Endothelial cell of umbilical vein (primary cell): Measurements from ENCODE around the gene AP5B1. TPM values are rescaled to one million over a fixed set of nuclear protein-coding genes. Genes with fewer than 3 reads are reported as not detected.

Source experiments
- BruUV-seq: library from RNA; stranded (reverse); fragments of 400-500 nt; replicated peaks from 2 replicates; lab custom pipeline; 2021; lab: Mats Ljungman, UMichigan
- CTCF ChIA-PET: fragments of 300-600, 350-600 bp; sonication (Branson Sonifier 250); formaldehyde crosslinking; loops from one replicate; lab custom pipeline; 2021; ENCODE audit warnings: antibody characterized with exemption, inconsistent platforms; lab: Charles Lee
- POLR2A ChIA-PET: fragments of 300-600, 350-600 bp; sonication (Branson Sonifier 250); formaldehyde crosslinking; loops from one replicate; lab custom pipeline; 2021; ENCODE audit warnings: antibody characterized with exemption, inconsistent platforms; lab: Charles Lee
- DNase-seq: peaks from one replicate; pipeline ENCODE4 v3.0.0-alpha.2; 2011; ENCODE audit warnings: low read depth, low spot score
- FAIRE-seq: peaks from 2 replicates; lab custom pipeline; 2011; peaks lifted over from hg19 to GRCh38; lab: Jason Lieb, UNC
- H2AFZ ChIP-seq: 2 replicates; pipeline ENCODE4 v1.6.0; 2012; ENCODE audit warnings: low read depth, low read length, control low read depth, inconsistent platforms
- H3K27ac ChIP-seq: 2 replicates; pipeline ENCODE4 v1.5.1; 2011; ENCODE audit warnings: low read depth, mild to moderate bottlenecking, control low read depth, low read length, moderate library complexity; ENCODE audit not compliant: insufficient read depth
- H3K27me3 ChIP-seq, 2 experiments: 2 replicates each; pipeline versions ENCODE4 v1.6.0 to v1.6.1; 2011; ENCODE audit warnings: low read length in 2 of 2, mixed read lengths in 1 of 2; ENCODE audit not compliant: control insufficient read depth in 2 of 2, insufficient read depth in 2 of 2
- H3K36me3 ChIP-seq, 2 experiments: 2 replicates in 1 of 2; 3 replicates in 1 of 2; pipeline ENCODE4 v1.5.1; 2011; ENCODE audit warnings: low read length in 2 of 2, mild to moderate bottlenecking in 1 of 2, moderate library complexity in 1 of 2; ENCODE audit not compliant: control insufficient read depth in 2 of 2, insufficient read depth in 2 of 2; ENCODE audit errors: extremely low read depth in 1 of 2
- H3K4me1 ChIP-seq: 3 replicates; pipeline ENCODE4 v1.5.1; 2011; ENCODE audit warnings: mild to moderate bottlenecking, low read length; ENCODE audit not compliant: control insufficient read depth, insufficient read depth; ENCODE audit errors: extremely low read depth
- H3K4me2 ChIP-seq: 2 replicates; pipeline ENCODE4 v1.6.1; 2011; ENCODE audit warnings: low read length, control low read depth, mixed read lengths; ENCODE audit not compliant: insufficient read depth
- H3K4me3 ChIP-seq, 3 experiments: fragments of 200-600 bp in 1 of 3; sonication (generic), shearing (Covaris generic) in 1 of 3; replicated peaks in 1 of 3; 2 replicates each; pipeline ENCODE4 v1.5.1; 2011 to 2016; ENCODE audit warnings: control low read depth in 3 of 3, low read length in 3 of 3, mild to moderate bottlenecking in 2 of 3, inconsistent platforms in 1 of 3, low read depth in 1 of 3, moderate library complexity in 1 of 3; ENCODE audit not compliant: insufficient read depth in 1 of 3
- H3K79me2 ChIP-seq: 2 replicates; pipeline ENCODE4 v1.6.0; 2012; ENCODE audit warnings: low read length, inconsistent platforms; ENCODE audit not compliant: control insufficient read depth, insufficient read depth
- H3K9ac ChIP-seq: replicated peaks from 2 replicates; pipeline ENCODE3; 2011; ENCODE audit warnings: low read length, control low read depth; ENCODE audit not compliant: insufficient read depth; ENCODE audit errors: extremely low read depth
- H3K9me1 ChIP-seq: replicated peaks from 3 replicates; pipeline ENCODE4 v1.6.0; 2011; ENCODE audit warnings: mild to moderate bottlenecking, low read length; ENCODE audit not compliant: control insufficient read depth, insufficient read depth; ENCODE audit errors: extremely low read depth
- H3K9me3 ChIP-seq: replicated peaks from 2 replicates; pipeline ENCODE4 v1.5.1; 2012; ENCODE audit warnings: low read length, inconsistent platforms; ENCODE audit not compliant: control insufficient read depth, insufficient read depth
- H4K20me1 ChIP-seq: replicated peaks from 2 replicates; pipeline ENCODE3; 2011; ENCODE audit warnings: mild to moderate bottlenecking, low read length; ENCODE audit not compliant: control insufficient read depth, insufficient read depth; ENCODE audit errors: extremely low read depth
- CTCF ChIP-seq, 2 donors: IDR thresholded peaks; 1 replicate in 1 of 2; 2 replicates in 1 of 2; pipeline ENCODE4 v1.5.1; 2011; ENCODE audit warnings: low read length in 2 of 2, mild to moderate bottlenecking in 2 of 2, moderate library complexity in 2 of 2, control low read depth in 1 of 2, inconsistent platforms in 1 of 2, low read depth in 1 of 2; ENCODE audit not compliant: insufficient read depth in 1 of 2; ENCODE audit errors: extremely low read depth in 1 of 2
- EZH2 ChIP-seq: IDR thresholded peaks from 2 replicates; pipeline ENCODE4 v1.6.1; 2012; ENCODE audit warnings: borderline replicate concordance, low read depth, mild to moderate bottlenecking, moderate library complexity, low read length, inconsistent platforms; ENCODE audit not compliant: severe bottlenecking
- FOS ChIP-seq: IDR thresholded peaks from 2 replicates; pipeline ENCODE4 v1.6.1; 2011; ENCODE audit warnings: mild to moderate bottlenecking, low read length, moderate library complexity, borderline replicate concordance; ENCODE audit not compliant: insufficient read depth
- GATA2 ChIP-seq: IDR thresholded peaks from 2 replicates; pipeline ENCODE4 v1.7.0; 2011; ENCODE audit warnings: low read depth, mild to moderate bottlenecking, moderate library complexity, mixed read lengths, low read length; ENCODE audit not compliant: insufficient read length, insufficient read depth
- JUN ChIP-seq: IDR thresholded peaks from 2 replicates; pipeline ENCODE4 v1.6.1; 2011; ENCODE audit warnings: borderline replicate concordance, low read depth; ENCODE audit not compliant: insufficient read length, insufficient read depth
- MAX ChIP-seq: IDR thresholded peaks from 2 replicates; pipeline ENCODE4 v1.6.1; 2011; ENCODE audit not compliant: insufficient read depth, insufficient read length
- MYC ChIP-seq: IDR thresholded peaks from one replicate; pipeline ENCODE4 v1.6.1; 2011; ENCODE audit warnings: mild to moderate bottlenecking, low read depth, low read length
- POLR2A ChIP-seq: IDR thresholded peaks from 2 replicates; pipeline ENCODE4 v1.6.1; 2012; ENCODE audit warnings: low read depth, mild to moderate bottlenecking, control low read depth, low read length
- POLR2AphosphoS5 ChIP-seq: IDR thresholded peaks from 2 replicates; pipeline ENCODE4 v1.6.1; 2012; ENCODE audit warnings: low read depth, mild to moderate bottlenecking, control low read depth, low read length, moderate library complexity; ENCODE audit not compliant: insufficient read depth
- dilution Hi-C: fragments of 300-500 bp; cut with MboI; formaldehyde crosslinking; loops from one replicate; pipeline ENCODE4 v1.15.0; 2019; ENCODE audit warnings: low sequenced_read_pairs; ENCODE audit not compliant: extremely low pct_ligation_motif_present
- intact Hi-C: fragments of 100-400 bp; cut with micrococcal nuclease; formaldehyde crosslinking; loops from one replicate; pipeline ENCODE4 v1.10.0; 2022
- polyA plus RNA-seq, 4 experiments: library from polyadenylated mRNA; depleted of rRNA in 3 of 4; stranded (reverse) in 3 of 4; unstranded in 1 of 4; fragments of >200 nt; gene quantifications; 2 replicates each; pipeline versions ENCODE4 v1.2.1 to v1.2.3, GENCODE V29; 2011 to 2012; ENCODE audit warnings: missing spikeins in 1 of 4
- total RNA-seq: library from RNA; stranded (reverse); gene quantifications from 2 replicates; pipeline ENCODE4 v1.2.3, GENCODE V29; 2021

Gene AP5B1
- total and polyA plus RNA-seq, 2 donors (not counting 3 experiments of a cell fraction or from before 2014, with no cell fraction given) = 9.2 to 15.3 TPM

- dilution Hi-C loops (no loop called here), intact Hi-C loops (no loop called here)
- ChIA-PET CTCF (interaction anchor here (1.2 to 6.5 kb wide), 4 partner anchors 10 to 28 kb away, joined by 5 to 39 read pairs (median 8); partner anchors contain the start of gene AP5B1), POLR2A (no interaction called here)
- Histone ChIP-seq H3K4me3 (no peak overlapping the region), H2AFZ (no peak overlapping the region), H3K27ac (no peak overlapping the region), H3K9me3 (no peaks in the 10 kb centered on the region), H3K4me2 (no peak overlapping the region), H3K79me2 (no peaks in the 10 kb centered on the region), H3K4me1 (no peaks in the 10 kb centered on the region), H3K9me1 (no peaks in the 10 kb centered on the region), H3K36me3 (no peaks in the 10 kb centered on the region), H3K9ac (no peak overlapping the region), H3K27me3 (peaks cover 0 to 10% of the 10 kb centered on the region in 2 experiments), H4K20me1 (no peaks in the 10 kb centered on the region)
- DNase-seq (no peak), FAIRE-seq (no peak)
- no peak for TF ChIP-seq FOS
- no peak for TF ChIP-seq MAX
- TF ChIP-seq POLR2A = no peak
- no peak for TF ChIP-seq EZH2
- no peak for TF ChIP-seq CTCF (IDR thresholded peaks at IDR 0.05; ENCODE audit: extremely low read depth in 1 of 2, insufficient read depth in 1 of 2, low read depth in 1 of 2, low read length in 2 of 2)
- no peak for TF ChIP-seq POLR2AphosphoS5
- no peak for TF ChIP-seq JUN
- TF ChIP-seq GATA2 = no peak
- TF ChIP-seq MYC = no peak
- no TSS peak for BruUV-seq
Observed at GRCh38 chr11:65797711-65798110, 16.9 kb upstream of the AP5B1 start.
